T1000 (cell line): ENCODE results near the gene CALML6.

Source experiments
- DNase-seq: peaks from one replicate; lab custom pipeline; 2025; ENCODE audit warnings: mixed read lengths; lab: John Stamatoyannopoulos, UW

CALML6 gene

DNA sequence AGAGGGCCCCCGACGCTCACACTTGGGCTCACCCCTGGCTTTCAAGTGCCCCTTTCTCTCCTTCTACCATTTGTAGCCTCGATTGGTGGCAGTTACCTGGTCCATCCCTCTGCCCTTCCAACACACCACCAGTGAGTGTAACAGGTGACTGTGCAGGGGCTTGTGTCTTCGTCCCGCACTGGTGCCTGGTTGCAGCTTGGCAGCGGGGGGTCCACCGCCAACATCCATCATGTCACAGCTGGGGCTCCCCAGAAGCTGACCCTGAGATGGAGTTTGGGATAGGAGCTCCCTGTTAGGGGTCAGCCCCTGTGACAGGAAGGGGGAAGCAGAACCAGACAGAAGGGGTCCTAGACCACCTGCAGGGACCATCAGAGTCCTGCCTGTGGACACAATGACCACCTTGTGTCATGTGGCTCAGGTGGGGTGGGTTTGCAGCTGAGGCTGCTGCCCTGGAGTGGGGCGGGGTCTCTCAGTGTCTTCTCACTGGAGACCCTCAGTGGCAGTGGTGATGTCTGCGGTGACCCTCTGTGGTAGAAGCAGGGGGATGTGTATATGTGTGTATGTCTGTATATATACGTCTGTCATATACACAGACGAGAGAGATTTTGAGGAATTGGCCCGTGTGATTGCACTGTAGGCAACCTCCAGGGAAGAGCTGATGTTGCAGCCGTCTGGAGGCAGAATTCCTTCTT lies 3.6 kb upstream of the CALML6 start:
- no peak for DNase-seq

DNA sequence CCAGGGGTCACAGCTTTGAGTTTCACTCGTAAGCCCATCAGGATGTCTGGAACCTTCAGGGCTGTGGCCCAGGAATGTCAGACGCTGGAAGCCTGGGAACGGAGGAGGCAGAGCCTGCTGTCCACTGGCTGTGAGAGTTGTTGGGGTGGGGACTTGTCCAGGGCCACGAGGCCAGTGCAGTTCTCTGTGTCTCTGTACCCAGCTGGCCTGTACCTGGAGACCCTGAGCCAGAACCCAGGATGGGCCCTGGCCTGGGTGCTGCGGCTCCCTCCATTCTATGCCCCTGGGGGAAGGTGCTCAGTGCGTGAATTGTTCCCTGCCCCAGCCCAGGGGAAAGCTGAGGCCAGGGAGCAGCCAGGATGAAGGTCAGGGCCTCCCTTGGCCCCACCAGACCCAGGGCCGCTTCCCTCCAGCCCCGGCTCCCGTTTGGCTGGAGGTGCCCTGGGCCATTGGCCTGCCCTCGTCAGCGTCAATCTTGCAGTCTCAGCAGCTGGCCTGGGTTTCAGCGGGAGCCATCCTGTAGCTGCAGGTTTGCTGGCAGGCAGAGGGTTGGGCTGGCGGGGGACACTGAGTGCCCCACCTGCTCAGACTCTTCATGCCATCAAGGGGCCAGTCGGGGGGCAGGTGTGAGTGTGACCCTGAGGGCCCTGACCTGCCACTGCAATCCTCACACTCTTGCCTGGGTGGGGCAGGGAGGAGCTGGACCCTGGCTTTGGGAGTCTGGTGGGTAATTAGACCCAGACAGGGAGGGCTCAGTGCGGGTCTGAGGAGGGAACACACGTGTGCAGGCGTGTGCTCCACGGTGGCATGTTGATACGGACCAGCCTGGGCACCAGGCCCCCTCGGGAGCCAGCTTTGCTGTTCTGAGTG lies 724 bp upstream of the CALML6 start:
- DNase-seq: no peak

DNA sequence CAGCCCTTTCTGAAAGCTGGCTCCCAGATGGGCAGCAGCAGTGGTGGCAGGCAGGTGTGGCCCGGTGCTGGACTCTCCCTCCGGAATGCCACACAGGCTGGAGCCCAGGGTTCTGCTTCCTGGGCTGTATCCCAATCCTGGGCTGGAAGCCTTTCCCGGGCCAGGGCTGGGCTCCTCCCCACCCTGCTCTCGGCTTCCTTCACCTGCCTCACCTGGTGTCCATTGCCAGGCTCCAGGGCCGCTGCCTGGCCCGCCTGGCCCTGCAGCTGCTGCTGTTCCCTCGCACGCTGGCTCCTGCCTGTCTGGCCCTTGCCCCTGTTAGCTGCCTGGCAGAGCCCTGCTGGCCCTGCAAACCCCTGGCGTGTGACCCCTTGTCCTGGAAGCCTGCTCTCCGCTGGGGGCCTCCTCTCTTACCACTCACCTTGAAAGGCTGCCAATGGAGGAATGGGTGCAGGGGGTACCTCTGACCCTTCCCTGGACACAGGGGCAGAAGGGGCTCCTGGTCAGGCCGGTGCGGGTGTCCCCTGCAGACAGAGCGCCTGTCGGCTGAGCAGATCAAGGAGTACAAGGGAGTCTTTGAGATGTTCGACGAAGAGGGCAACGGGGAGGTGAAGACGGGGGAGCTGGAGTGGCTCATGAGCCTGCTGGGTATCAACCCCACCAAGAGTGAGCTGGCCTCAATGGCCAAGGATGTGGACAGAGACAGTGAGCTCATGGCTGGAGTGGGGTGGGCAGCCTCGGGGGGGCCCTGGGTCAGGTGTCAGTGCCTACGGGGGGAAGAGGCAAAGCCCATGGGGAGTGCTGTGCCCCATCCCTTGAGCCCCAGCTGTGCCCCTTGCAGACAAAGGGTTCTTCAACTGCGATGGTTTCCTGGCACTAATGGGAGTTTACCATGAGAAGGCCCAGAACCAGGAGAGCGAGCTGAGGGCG lies 1.1 kb downstream of the CALML6 start:
- DNase-seq: no peak

DNA sequence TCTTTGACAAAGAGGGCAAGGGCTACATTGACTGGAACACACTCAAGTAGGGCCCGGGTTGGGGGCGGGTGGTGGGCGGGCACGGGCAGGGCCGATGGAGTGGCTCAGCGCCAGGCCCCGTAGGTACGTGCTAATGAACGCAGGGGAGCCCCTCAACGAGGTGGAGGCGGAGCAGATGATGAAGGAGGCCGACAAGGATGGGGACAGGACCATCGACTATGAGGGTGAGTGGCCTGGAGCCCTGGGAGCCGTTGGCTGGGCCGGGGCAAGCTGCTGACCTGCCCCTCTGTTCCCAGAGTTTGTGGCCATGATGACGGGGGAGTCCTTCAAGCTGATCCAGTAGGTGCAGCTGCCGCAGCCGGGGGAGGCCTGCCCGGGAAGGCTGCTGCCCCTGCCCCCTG lies 1.8 kb downstream of the CALML6 start:
- DNase-seq: no peak

DNA sequence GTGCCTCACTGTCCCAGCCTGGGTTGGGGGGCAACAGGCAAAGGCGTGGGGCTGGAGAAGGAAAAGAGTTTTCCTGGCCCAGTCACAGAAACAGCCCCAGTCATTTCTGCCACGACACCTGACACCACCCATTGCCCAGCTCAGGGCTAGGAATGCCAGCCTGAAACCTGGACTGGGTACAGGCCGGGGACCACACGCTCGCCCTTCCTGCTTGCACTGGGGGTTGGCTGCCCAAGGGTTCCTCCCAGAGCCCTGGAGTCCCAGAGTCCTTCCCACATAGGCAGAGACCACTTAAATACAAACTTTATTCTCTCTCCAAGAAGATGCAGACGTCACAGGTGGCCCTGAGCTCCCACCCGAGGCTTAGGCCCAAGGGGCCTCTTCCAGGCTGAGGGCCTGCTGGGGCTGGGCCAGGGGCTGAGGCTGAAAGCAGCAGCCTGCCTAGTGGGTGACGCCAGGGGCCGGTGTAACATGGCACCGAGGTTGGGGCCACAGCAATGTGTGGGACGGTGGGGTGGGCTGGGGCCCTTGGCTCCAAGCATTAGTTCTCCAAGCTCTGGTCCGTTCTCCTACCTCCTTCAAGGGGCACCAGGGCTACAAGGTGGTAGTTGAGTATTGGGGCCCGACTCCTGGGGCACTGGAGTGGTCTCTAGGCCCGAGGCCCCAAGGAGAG lies 2.4 kb downstream of the CALML6 start:
- DNase-seq: no peak

DNA sequence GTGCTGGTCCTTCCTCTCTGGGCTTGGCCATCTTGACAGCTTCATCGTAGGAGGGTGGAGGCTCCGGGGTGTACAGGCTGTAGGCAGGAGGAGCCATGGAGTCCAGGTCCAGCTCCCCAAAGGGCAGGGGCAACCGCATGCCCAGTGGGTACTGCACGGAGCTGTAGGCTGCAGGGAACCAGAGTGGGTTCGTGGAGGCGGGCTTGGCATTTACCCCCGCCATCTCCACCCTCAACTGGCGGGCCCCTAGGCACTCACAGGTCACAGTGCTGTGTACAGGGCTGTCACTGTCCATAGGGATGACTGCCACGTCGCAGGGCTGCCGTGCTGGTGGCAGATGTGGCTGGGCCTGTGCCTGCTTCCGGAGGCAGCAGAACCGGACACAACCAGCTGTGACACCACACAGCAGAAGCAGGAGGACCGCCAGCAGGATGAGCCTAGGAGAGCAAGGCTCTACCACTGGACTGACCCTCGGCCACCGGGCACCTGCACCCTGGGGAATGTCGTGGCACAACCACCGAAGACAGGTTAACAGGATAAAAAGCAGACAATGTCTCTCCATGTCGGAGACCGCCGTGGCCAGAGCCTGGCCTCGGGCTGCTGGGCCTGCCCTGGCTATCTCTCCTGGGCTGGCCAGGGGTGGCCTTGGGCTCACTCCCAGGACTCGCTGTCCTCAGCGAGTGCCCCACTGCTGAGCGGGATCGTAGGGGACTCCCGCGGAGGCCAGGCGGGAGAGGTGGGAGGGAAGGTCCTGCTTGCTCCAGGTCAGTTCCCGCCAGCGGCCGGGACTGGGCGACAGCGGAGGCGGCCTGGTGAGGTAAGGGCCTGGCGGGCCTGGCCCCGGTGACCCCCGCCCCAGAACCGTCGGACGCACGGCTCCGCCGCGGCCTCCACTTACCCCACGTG lies 3.2 kb downstream of the CALML6 start:
- no peak for DNase-seq

DNA sequence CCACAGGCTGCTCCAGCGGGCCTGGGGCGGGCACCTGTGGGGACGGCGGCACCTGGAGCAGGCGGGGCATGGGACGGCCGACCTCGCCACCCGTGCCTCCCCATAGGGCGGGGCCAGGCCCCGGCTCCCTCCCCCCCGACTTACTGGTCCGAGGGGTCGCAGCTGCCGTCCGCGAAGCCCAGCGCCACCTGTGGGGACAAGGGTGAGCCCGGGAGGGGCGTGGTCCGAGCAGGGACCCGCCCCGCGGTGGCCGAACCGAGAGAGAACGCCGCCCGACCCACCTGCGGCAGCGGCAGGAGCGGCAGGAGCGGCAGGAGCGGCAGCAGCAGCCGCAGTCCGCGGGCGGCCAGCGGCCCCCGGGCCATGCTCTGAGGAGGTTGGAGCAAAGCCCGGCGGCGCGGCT lies 3.8 kb downstream of the CALML6 start, which contains the start of gene TMEM52:
TMEM52 (minus strand) TSS at position 379 of the 403 bp plus-strand sequence; CDS start at position 365, 14 bp downstream.
- no peak for DNase-seq

DNA sequence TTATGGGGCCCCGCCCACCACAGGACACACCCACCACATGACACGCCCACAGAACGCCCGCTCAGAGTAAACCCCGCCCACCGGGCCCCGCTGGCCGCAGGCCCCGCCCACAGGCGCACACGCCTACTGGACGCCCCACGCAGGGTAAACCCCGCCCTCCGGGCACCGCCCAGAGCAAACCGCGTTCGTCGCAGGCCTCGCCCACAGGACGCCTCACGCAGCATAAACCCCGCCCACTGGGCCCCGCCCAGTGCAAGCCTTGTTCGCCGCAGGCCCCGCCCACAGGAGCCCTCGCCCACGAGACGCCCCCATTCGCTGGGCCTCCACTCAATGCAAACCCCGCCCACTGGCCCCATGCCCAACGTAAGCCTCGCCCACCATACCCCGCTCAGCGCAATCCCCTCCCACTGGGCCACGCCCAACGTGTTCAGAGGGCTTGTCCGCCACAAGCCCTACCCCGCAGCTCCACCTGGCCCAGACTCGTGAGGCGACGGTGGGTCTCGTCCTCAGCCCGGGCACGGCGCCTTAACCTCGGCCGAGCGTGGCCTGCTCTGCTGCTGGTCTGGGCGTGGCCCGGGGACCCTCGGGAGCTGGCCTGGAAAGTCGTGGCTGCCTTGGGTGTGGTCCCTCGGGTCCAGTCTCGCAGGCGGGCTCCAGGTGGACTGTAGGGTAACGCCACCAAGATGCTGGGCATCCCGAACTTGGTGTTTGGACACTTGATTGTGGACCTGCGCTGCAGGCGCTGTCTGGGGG lies 4.4 kb downstream of the CALML6 start:
- peak; percentile 98 for DNase-seq

DNA sequence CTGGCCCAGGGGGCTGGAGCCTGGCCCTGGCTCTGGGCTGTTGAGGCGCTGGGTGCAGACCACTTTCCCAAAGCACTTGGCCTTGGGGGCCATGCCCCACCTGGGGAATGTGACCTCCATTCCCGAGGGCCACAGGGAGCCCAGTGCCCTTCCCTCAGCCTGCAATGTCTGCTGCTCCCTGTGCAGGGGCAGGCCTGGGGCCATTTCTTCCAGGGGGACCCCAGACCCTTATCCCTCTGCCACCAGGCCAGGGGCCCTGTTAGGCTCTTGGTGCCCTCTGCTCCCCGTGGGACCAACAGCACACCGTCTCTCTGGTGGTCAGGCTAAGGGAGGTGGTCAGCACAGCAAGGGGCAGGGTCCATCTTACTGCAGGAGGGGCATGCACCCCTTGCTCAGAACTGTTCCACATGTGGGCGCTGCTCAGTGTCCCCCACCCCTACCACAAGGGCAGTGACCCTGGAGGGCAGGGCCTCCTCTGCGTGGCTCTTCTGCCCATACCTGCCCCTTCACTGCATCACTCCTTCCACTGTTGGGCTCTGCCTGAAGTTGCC lies 5.1 kb downstream of the CALML6 start:
- no peak for DNase-seq

DNA sequence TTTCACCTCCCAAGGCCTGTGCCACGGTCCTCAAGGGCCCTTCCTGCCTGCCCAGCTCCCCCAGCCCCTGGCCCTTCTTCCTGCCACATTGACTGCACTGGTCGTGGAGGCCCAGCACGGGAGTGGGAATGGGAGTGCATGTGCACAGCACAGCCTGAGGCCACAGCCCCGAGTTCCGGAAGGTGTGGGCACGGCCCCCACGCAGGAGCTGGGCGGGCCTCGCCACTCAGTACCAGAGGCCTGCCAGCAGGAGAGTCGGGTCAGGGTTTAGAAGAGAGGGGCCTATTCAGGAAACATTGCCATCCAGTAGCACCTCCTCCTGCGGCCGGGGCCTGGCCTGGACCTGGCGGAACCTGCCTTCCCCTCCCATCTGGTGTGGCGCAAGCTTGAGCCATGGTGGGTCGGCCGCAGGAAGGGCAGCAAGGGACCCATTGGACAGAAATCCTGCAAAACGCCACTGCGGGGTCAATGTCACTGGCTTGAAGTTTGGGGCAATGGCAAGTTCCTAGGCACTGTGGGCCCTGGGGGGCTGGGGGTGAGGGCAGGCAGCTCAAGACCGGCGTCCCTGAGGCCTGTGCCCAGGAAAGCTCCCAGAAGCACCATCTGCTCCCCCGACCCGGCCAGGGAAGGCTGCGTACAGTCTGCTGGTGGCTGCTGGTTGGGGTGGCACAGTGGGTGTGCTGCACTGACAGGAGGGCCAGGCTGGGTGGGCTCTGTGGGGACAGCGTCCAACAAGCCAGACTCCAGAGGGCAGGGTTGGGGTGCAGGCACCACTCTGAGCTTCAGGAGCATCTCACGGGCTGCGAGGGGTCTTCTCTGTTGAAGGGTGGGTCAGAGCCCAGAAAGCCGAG lies 5.8 kb downstream of the CALML6 start:
- no peak for DNase-seq

DNA sequence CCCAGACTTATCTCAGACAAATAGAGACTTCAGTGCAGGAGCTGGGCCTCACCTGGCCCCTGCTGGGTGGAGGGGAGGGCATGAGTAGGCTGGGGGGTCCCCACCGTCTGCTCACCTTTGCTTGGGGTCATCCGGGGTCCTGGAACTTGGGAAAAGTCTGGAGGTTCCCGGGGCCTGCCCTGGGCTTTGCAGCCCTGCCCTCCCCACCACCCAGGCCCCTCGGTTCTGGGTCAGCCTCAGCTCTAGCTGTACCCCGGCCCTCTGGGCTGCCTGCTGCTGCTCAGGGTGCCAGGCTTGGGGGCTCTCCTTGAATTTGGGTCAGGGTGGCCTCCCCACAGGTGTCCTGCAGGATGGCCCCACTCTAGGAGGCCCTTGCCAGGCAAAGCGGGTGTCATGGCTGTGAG lies 6.4 kb downstream of the CALML6 start:
- no peak for DNase-seq

DNA sequence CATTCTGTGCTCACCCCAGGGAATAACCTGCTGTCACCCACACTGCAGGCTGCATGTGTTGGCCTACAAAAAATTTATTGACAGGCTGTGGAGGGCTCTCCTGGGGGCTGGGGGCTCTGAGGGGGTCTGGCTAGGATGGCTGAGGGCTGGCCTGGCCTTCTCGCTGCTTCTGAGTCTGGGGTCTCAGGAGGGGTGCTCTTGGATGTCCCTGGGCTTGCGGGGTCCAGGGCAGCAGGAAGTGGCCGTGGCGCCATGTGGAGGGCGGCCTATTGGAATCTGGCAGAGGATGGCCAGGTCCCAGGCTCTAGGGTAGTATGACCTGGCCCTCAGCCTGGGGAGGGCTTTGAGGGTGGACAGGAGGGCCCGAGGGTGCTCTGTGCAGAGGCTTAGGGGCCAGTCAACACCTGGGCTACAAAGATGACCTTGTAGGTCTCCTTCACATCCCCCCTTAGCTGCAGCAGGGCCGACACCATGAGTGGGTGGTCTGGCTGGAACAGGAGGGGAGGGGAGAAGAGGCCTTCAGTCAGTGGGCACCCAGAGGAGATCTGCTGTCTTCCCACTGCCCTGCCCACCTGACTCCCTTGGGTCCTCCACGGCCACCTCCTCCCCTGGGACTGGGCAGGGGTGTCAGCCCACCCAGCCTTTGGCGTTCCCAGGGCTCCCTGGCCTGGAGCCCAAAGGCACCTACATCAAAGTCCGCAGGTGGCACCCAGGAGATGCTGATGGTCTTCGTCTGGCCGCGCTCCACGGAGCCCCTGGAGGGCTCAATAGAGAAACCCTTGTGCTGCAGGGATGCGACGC lies 7.0 kb downstream of the CALML6 start:
- DNase-seq: no peak

DNA sequence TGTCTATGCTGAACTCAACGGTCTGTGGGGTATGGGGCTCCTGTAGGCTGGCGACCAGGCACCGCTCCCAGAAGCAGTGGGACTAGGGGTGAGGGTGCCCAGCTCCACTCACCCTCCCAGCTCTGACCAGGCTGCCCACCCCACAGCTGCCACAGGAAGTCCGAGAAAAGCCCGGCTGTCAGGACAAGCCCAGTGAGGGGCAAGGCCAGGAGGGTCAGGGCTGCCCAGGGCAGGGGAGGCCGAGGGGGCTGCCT lies 7.6 kb downstream of the CALML6 start:
- DNase-seq: no peak

DNA sequence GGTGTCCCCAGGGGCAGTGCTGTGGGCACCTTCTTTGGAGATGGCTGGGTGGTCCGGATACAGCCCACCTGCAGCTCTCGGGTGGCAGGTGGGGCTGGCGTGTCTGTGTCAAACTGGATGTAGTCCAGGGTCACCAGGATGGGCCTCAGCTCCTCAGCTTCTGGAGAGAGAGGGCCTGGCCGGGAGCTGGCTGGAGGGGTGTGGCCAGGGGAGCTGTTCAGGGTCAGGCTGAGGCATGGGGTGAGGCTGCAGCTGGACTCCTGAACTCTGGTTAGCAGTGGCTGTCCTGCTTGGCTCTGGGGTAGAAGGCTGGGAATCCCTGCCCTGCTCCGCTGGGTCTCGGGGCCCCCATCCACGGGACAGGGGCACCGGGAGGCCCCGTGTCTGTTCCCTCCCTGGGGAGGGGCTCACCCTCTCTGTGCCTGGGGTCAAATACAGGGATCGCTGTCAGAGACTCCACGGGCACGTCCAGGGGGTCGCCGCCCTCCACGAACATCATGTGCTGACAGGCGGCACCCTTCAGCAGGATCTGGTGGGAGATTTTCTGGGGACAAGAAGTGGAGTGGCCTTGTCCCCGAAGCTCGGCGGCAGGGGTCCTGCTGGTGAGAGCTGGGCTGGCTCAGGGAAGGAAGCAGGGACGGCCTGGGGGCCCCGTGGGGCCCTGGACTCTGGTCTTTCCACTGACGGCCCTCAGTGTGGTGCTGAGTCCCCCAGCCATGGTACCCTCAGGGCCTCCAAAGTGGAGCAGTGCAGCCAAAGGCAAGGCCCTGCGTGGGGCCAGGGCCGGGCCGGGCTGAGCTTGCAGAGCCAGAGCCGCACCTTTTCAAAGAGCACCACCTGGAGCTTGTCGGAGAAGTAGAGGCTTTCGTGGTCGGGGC lies 8.1 kb downstream of the CALML6 start:
- no peak for DNase-seq

DNA sequence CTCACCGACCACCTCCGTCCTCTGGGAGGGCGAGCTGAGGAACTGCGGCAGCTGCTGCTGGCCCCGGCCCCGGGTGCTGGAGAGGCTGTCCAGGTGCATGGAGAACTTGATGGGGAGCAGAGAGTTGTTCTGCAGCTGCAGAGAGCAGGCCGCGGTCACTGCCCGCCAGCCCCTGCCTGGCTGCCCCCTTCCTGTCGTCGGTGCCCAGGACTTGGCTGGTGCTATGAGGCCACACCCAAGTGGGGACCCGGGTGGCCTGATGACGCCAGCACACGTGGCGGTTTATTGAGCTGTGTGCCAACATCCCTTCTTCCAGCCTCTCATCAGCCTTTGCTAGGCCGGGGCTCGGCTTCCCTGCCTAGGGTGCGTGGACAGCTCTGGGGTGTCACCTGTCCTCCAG lies 9.3 kb downstream of the CALML6 start:
- DNase-seq: no peak

DNA sequence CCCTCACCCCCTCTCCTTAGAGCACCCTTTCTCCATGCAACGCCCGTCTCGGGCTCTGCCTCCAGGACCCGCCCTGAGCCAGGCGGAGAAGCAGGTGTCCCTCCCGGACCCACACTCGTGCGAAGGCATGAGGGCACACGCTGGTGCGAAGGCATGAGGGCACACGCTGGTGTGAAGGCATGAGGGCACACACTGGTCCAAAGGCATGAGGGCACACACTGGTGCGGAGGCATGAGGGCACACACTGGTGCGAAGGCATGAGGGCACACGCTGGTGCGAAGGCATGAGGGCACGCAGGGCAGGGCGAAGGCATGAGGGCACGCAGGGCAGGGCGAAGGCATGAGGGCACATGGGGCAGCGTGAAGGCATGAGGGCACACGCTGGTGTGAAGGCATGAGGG lies 9.8 kb downstream of the CALML6 start:
- no peak for DNase-seq
